SK-MEL-5 (cell line): ENCODE results near the gene TFDP3. TPM values are rescaled to one million over a fixed set of nuclear protein-coding genes. Genes with fewer than 3 reads are reported as not detected.

Source experiments
- DNase-seq: peaks from one replicate; pipeline ENCODE4 v3.0.0-alpha.2; 2016; ENCODE audit warnings: low read depth, low spot score
- in situ Hi-C: cut with HindIII; loops from 2 replicates; pipeline ENCODE4 v1.10.0; 2016; ENCODE audit warnings: low sequenced_read_pairs, high pct_unique_total_duplicates, low pct_unique_long_range_greater_than_20kb
- polyA plus RNA-seq, 2 experiments: library from polyadenylated mRNA; depleted of rRNA; stranded (reverse); fragments of >200 nt; gene quantifications; 2 replicates each; pipeline ENCODE4 v1.2.3, GENCODE V29; 2015
- total RNA-seq: library from RNA; depleted of rRNA; stranded (reverse); fragments of >200 nt; shearing (Covaris generic); gene quantifications from 2 replicates; pipeline ENCODE4 v1.2.3, GENCODE V29; 2014; rRNA removed

The TFDP3 gene
- total RNA-seq: not detected in 2 replicates
- polyA plus RNA-seq (2015; cell fraction: cytosol; rRNA removed): not detected in 2 replicates
- not detected in 2 replicates for polyA plus RNA-seq (2015; cell fraction: nucleus; rRNA removed)

- no peak for DNase-seq
- in situ Hi-C loops: no loop called here
Observed at GRCh38 chrX:133218329-133218728, at the start of gene TFDP3. TFDP3 (minus strand) TSS chrX:133218354; CDS start chrX:133218259, 95 bp downstream.

- in situ Hi-C loops: no loop called here
- DNase-seq: no peak
Observed at GRCh38 chrX:133267621-133268020, 49.5 kb upstream of the TFDP3 start.

- no peak for DNase-seq
- in situ Hi-C loops: no loop called here
Observed at GRCh38 chrX:133265331-133265730, 47.2 kb upstream of the TFDP3 start.

DNA sequence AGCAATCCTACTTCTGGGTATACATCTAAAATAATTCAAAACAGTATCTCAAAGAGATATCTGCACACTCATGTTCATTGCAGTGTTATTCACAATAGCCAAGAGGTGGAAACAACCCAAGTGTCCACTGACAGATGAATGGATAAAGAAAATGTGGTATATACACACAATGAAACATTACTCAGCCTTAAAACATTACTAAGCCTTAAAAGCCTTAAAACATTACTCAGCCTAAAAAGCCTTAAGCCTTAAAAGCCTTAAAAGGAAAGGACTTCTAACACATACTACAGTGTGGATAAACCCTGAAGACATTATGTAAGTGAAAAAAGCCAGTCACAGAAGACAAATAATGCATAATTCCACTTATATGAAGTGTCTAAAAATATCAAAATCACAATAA is 40.3 kb upstream of the TFDP3 start:
- in situ Hi-C loops: no loop called here
- DNase-seq: no peak

DNA sequence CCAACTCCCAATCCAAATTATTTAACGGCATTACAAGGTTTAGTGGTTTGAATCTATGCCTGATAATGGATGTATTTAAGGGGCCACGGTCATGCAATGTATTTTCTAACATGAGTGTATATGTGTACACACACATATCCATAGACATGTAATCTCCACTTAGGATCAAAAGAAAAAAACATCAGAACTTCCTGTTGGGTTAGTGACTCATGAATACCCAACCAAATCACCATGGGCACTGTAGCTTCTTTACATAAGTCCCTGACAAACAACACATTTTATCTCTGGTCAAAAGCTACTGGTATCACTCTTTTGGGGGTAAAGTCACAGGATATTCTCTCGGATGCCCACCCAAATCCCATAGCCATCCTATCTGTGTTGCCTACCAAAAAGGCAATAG is 36.5 kb upstream of the TFDP3 start:
- DNase-seq: no peak
- in situ Hi-C loops: no loop called here

DNA sequence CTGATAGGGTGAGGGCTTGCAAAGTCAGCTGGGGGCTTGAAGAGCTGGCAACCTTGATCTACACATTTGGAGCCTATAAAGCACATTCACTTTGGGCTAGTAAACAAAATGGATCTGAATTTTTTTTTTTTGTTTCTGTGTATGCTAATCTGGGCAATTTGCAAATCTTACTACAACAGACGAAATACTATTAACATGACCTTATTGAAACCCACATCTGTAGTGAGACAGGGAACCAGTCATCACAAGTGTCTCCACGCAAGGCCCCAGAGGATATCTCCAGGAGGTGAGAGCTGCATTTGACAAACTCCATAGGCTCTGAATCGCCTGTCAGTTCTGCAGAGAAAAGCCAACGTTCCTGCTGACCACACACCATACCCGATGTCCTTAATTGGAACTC is 33.0 kb upstream of the TFDP3 start:
- no peak for DNase-seq
- in situ Hi-C loops: no loop called here

- no peak for DNase-seq
- in situ Hi-C loops: no loop called here
Observed at GRCh38 chrX:133250184-133251100, 32.3 kb upstream of the TFDP3 start.

DNA sequence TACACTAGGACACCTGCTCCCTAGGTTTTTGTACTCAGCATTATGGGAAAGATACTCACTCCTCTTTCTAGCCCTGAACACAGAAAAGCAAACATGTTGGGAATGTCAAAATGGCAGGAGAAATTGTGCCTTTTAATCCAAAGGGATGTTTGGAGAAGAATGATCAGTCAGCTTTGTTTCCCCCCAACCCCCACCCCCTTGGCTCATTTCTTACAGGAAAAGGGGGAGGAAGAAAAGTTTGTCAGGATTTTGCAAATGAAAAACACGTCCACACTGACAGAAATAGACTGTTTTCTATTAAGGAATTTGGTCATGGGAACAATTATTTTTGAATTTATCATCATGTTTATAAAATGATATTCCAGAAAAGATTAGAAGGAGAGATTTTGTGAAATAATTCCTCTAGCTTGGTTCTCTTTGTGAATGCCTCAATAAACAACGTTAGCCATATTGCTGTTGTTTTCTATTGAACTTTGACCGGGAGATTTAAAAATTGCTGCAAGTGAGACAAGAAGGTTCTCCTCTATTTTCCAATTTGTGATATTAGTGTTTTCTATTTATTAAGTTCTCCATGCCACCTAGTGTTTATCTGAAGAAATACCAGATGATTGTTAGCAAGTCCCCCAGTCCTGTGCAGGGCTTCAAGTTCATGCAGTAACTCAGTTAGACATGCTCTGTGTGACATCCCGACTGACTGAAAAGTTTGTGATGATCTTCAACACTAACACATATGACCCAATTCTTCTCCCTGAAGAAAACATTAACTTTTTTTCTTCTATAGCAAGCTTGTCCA is 31.3 kb upstream of the TFDP3 start:
- in situ Hi-C loops: no loop called here

GRCh38 chrX:133248177-133248576 is 30.0 kb upstream of the TFDP3 start:
- DNase-seq: no peak
- in situ Hi-C loops: no loop called here

More for the DNA sequence above, 31.3 kb upstream of the TFDP3 start:
- DNase-seq: peak; percentile 38

GRCh38 chrX:133246921-133247320 is 28.8 kb upstream of the TFDP3 start:
- DNase-seq: no peak
- in situ Hi-C loops: no loop called here

- in situ Hi-C loops: no loop called here
- DNase-seq: no peak
Observed at GRCh38 chrX:133235830-133236229, 17.7 kb upstream of the TFDP3 start.

- DNase-seq: no peak
- in situ Hi-C loops: no loop called here
Observed at GRCh38 chrX:133232331-133232730, 14.2 kb upstream of the TFDP3 start.

DNA sequence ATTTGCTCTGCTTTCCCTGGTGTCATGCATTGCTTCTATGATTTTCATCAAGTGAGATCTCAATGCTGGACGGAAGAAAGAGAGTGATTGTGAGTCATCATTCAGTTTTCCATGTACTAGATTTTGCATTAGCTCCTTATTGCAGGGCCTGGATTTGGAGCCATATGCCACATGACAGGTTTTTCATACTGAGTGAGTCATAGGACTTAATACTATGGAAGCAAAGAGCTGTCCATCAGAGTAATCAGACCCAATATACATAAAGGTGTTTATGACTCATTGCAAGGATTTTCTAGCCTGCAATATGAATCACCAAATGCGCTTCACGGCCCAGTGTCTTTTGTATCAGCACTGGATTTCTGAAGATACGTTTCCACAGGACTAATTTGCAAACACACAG is 11.2 kb upstream of the TFDP3 start:
- in situ Hi-C loops: no loop called here
- DNase-seq: peak; percentile 59

GRCh38 chrX:133215747-133216146 is 2.4 kb downstream of the TFDP3 start:
- peak; percentile 58 for DNase-seq
- in situ Hi-C loops: no loop called here

DNA sequence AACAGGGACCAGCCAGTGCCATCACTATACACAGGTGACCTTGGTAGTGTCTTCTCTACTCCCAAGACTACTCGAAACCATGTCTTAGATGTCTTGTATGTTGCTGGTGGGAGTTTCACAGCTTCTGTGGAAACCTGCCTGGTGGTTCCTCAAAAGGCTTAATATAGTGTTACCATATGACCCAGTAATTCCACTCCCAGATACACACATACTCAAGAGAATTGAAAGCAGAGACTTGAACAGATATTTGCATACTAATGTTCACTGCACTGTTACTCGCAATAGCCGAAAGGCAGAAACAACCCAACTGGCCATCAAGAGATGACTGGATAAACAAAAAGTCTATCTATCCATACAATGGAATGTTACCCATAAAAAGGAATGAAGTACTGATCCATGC is 3.1 kb downstream of the TFDP3 start:
- no peak for DNase-seq
- in situ Hi-C loops: no loop called here

DNA sequence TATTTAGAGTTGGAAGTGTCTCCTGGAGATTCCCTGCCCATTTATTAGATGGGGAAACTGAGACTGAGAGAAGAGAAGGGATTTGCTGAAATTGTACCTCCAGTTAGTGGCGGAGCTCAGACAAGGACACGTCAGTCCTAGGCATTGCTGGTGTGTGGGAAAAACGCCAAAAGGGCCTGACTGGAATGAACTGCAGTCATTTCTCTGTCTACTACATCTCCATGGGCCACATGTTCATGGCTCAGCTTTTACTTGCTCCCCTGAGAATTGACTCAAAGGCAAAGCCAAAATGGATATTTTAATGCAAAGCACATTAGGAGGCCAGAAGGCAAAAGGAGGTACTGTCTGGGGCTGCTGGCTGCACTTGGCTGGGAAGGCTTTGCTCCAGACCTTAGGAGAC is 3.9 kb downstream of the TFDP3 start:
- in situ Hi-C loops: no loop called here
- no peak for DNase-seq

DNA sequence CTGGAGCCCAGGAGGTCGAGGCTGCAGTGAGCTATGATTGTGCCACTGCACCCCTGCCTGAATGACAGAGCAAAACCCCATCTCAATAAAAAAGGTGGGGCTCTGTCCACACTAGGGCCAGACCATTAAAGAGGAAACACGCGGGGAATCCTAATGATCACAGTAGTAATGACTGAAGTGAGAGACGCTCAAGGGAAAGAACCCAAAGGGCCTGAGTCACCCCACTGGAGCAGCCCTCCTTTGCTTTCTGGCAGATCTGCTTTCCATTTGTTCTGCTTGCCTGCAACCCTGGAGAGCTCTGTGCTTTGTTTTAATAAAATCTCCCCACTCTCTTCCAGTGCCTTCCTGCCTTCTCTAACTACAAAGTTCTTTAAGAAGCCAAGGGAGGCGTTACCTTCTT is 5.0 kb downstream of the TFDP3 start:
- no peak for DNase-seq
- in situ Hi-C loops: no loop called here

DNA sequence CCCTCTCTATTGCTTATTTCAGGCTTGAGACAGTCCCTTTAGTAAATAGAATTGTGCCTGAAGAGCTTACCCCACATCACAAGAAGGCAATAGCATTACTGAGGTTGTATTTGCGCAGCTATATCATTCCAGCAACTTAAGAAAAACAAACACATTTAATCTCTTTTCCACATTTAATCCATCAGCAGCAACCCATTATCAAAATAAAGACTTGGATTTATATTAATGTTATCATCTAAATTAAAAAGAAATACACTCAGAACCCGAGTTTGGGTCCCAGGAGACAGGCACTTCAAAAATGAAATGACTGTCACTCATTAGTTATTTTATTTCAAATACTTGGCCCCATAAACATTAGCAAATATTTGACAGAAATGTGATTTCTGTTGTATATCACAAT is 10.4 kb downstream of the TFDP3 start:
- DNase-seq: no peak
- in situ Hi-C loops: no loop called here

DNA sequence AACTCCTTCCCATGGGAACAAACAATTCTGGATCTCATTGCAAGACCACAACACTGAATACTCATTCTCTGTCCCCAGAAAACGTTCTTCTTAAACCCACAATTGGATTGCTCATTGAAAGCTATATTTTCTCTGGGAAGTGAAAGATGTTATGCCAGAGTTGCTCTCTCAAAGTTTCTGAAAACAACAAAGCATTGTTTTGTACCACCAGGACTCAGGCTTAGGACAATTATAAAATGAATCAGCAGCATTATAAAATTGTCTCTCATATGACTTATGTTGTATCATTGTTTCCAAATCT is 26.5 kb downstream of the TFDP3 start:
- in situ Hi-C loops: no loop called here
- DNase-seq: peak; percentile 62
